GM12878 (cell line): ENCODE measurements around the gene FAM163B. TPM values are rescaled to one million over a fixed set of nuclear protein-coding genes. Genes with fewer than 3 reads are reported as not detected.

Source experiments
- ATAC-seq: fragments of 200-7000 bp; cut with Tn5 transposase; 3 replicates; pipeline ENCODE4 v1.9.1; 2020; ENCODE audit warnings: mild to moderate bottlenecking, moderate library complexity
- BruUV-seq: library from RNA; stranded (reverse); fragments of 400-500 nt; replicated peaks from 2 replicates; lab custom pipeline; 2021; lab: Mats Ljungman, UMichigan
- CTCF ChIA-PET: fragments of 300-600 bp; sonication (Branson Sonifier 250); formaldehyde crosslinking; extraction: SDS; loops from one replicate; lab custom pipeline; 2021; ENCODE audit warnings: inconsistent platforms; lab: Yijun Ruan, JAX
- POLR2A ChIA-PET: fragments of 350-600 bp; formaldehyde crosslinking; extraction: SDS; loops from one replicate; lab custom pipeline; 2021; ENCODE audit warnings: inconsistent platforms; lab: Charles Lee
- RAD21 ChIA-PET: fragments of 300-600 bp; sonication (Branson Sonifier 250); formaldehyde crosslinking; loops from one replicate; lab custom pipeline; 2023; ENCODE audit warnings: antibody characterized with exemption; ENCODE audit not compliant: unreplicated experiment; lab: Charles Lee
- SMC1A ChIA-PET: fragments of 300-600 bp; sonication (Branson Sonifier 250); formaldehyde crosslinking; loops from one replicate; lab custom pipeline; 2023; ENCODE audit not compliant: unreplicated experiment, uncharacterized antibody; lab: Charles Lee
- DNase-seq: peaks from one replicate; pipeline ENCODE4 v3.0.0-alpha.2; 2011; ENCODE audit warnings: low read depth, low spot score
- FAIRE-seq: peaks from 3 replicates; lab custom pipeline; 2011; peaks lifted over from hg19 to GRCh38; lab: Jason Lieb, UNC
- H2AFZ ChIP-seq: 2 replicates; pipeline ENCODE4 v1.6.0; 2011; ENCODE audit warnings: low read depth, low read length, control low read depth; ENCODE audit not compliant: control insufficient read depth
- H3K27ac ChIP-seq: 2 replicates; pipeline ENCODE4 v1.5.1; 2011; ENCODE audit warnings: control low read depth; ENCODE audit not compliant: control insufficient read depth, insufficient read depth
- H3K27me3 ChIP-seq, 2 experiments: replicated peaks in 1 of 2; 2 replicates each; pipeline versions ENCODE4 v1.6.0 to v1.6.1; 2011; ENCODE audit warnings: low read length in 1 of 2; ENCODE audit not compliant: control insufficient read depth in 2 of 2, insufficient read depth in 2 of 2
- H3K36me3 ChIP-seq, 2 experiments: 2 replicates each; pipeline ENCODE4 v1.5.1; 2011; ENCODE audit warnings: low read length in 1 of 2; ENCODE audit not compliant: control insufficient read depth in 2 of 2, insufficient read depth in 2 of 2
- H3K4me1 ChIP-seq: 2 replicates; pipeline ENCODE4 v1.6.1; 2011; ENCODE audit warnings: mild to moderate bottlenecking, low read length, moderate library complexity, mixed read lengths; ENCODE audit not compliant: control insufficient read depth, insufficient read depth
- H3K4me2 ChIP-seq: 2 replicates; pipeline ENCODE4 v1.6.0; 2011; ENCODE audit warnings: control low read depth; ENCODE audit not compliant: control insufficient read depth, insufficient read depth
- H3K4me3 ChIP-seq: fragments of 200-600 bp; sonication (generic); 2 replicates; pipeline ENCODE4 v1.5.1; 2016
- H3K79me2 ChIP-seq: 2 replicates; pipeline ENCODE4 v1.6.0; 2011; ENCODE audit warnings: low read length; ENCODE audit not compliant: control insufficient read depth, insufficient read depth
- H3K9ac ChIP-seq: 2 replicates; pipeline ENCODE4 v1.8.0; 2011; ENCODE audit warnings: low read length, control low read depth, mixed read lengths; ENCODE audit not compliant: control insufficient read depth, insufficient read depth
- H3K9me3 ChIP-seq: replicated peaks from 3 replicates; pipeline ENCODE4 v1.5.1; 2011; ENCODE audit warnings: mild to moderate bottlenecking, low read length; ENCODE audit not compliant: control insufficient read depth, insufficient read depth
- H4K20me1 ChIP-seq: 2 replicates; pipeline ENCODE4 v1.6.0; 2011; ENCODE audit not compliant: control insufficient read depth, insufficient read depth
- CBFB ChIP-seq: IDR thresholded peaks from 2 replicates; pipeline ENCODE4 v1.6.1; 2016; ENCODE audit warnings: antibody characterized with exemption, low read depth
- CEBPZ ChIP-seq: fragments of 150-350 bp; IDR thresholded peaks from 2 replicates; pipeline ENCODE4 v1.6.1; 2016; ENCODE audit warnings: low read depth, low read length
- ELK1 ChIP-seq: IDR thresholded peaks from 2 replicates; pipeline ENCODE4 v1.6.1; 2012; ENCODE audit warnings: low read depth, low read length, improper control_type of control experiment
- ESRRA ChIP-seq: IDR thresholded peaks from 2 replicates; pipeline ENCODE4 v1.6.1; 2012; ENCODE audit warnings: mild to moderate bottlenecking, low read length, improper control_type of control experiment
- HDGF ChIP-seq: fragments of 450-650 bp; IDR thresholded peaks from 2 replicates; pipeline ENCODE4 v1.6.1; 2016; ENCODE audit warnings: antibody characterized with exemption
- HSF1 ChIP-seq: fragments of 150-350 bp; IDR thresholded peaks from 2 replicates; pipeline ENCODE4 v1.6.1; 2014; ENCODE audit warnings: mild to moderate bottlenecking, low read depth, low read length
- JUNB ChIP-seq: IDR thresholded peaks from 2 replicates; pipeline ENCODE4 v1.6.1; 2016; ENCODE audit warnings: antibody characterized with exemption, mild to moderate bottlenecking
- KDM1A ChIP-seq: fragments of 200-600 bp; sonication (generic); IDR thresholded peaks from 2 replicates; pipeline ENCODE4 v1.6.1; 2016; ENCODE audit warnings: borderline replicate concordance
- MEF2A ChIP-seq: IDR thresholded peaks from 2 replicates; pipeline ENCODE4 v1.6.1; 2011; ENCODE audit warnings: low read depth, mild to moderate bottlenecking, low read length, moderate library complexity; ENCODE audit not compliant: insufficient read depth
- MTA2 ChIP-seq: fragments of 450-650 bp; IDR thresholded peaks from 2 replicates; pipeline ENCODE4 v1.6.1; 2016; ENCODE audit warnings: low read depth, mild to moderate bottlenecking, moderate library complexity
- NFYA ChIP-seq: IDR thresholded peaks from 2 replicates; pipeline ENCODE4 v1.6.1; 2011; ENCODE audit warnings: low read depth, mild to moderate bottlenecking, low read length, improper control_type of control experiment, borderline replicate concordance
- NFYB ChIP-seq: IDR thresholded peaks from 2 replicates; pipeline ENCODE4 v1.6.1; 2011; ENCODE audit warnings: low read depth, mild to moderate bottlenecking, low read length, improper control_type of control experiment, moderate library complexity; ENCODE audit not compliant: insufficient read depth
- PML ChIP-seq: IDR thresholded peaks from 2 replicates; pipeline ENCODE4 v1.6.1; 2012; ENCODE audit warnings: low read length, inconsistent platforms
- RAD21 ChIP-seq: IDR thresholded peaks from 2 replicates; pipeline ENCODE4 v1.6.1; 2011; ENCODE audit warnings: mild to moderate bottlenecking, low read depth, low read length, moderate library complexity; ENCODE audit not compliant: insufficient read depth
- RELB ChIP-seq: fragments of 450-650 bp; IDR thresholded peaks from 2 replicates; pipeline ENCODE4 v1.6.1; 2017; ENCODE audit warnings: low read depth, mild to moderate bottlenecking, moderate library complexity
- ZNF207 ChIP-seq: fragments of 450-650 bp; IDR thresholded peaks from 2 replicates; pipeline ENCODE4 v1.6.1; 2014; ENCODE audit warnings: antibody characterized with exemption, mild to moderate bottlenecking, borderline replicate concordance
- ZNF622 ChIP-seq: fragments of 450-650 bp; IDR thresholded peaks from 2 replicates; pipeline ENCODE4 v1.6.1; 2017; ENCODE audit warnings: mild to moderate bottlenecking, inconsistent platforms
- WGBS: methylation state at CpG from one replicate; pipeline ENCODE4 v1.1.6; 2016; ENCODE audit warnings: low lambda C conversion rate; ENCODE audit not compliant: insufficient replicate concordance, insufficient coverage; ENCODE audit errors: missing lambda C conversion rate; 5-methylcytosine and 5-hydroxymethylcytosine counted together
- in situ Hi-C: fragments of 300-500 bp; cut with MboI; formaldehyde crosslinking; loops from 9 replicates; pipeline ENCODE4 v1.14.3; 2018; ENCODE audit warnings: mixed read lengths
- intact Hi-C: fragments of 100-400 bp; cut with micrococcal nuclease; formaldehyde crosslinking; loops from one replicate; pipeline ENCODE4 v1.14.2; 2022; ENCODE audit not compliant: unreplicated experiment
- polyA plus RNA-seq, 11 experiments: library from polyadenylated mRNA; depleted of rRNA in 4 of 11; unstranded in 6 of 11; stranded (reverse) in 5 of 11; fragments of >200 nt; fragmentation: Nextera tagmentation in 4 of 11; fragmentation: Illumina TruSeq in 1 of 11; extraction: Ambion mirVana in 4 of 11; extraction: Trizol in 1 of 11; gene quantifications; 1 replicate in 1 of 11; 2 replicates in 10 of 11; pipeline versions ENCODE4 v1.2.1 to v1.2.3, GENCODE V29; 2011 to 2016; ENCODE audit warnings: inconsistent platforms in 2 of 11, missing spikeins in 2 of 11, low read depth in 1 of 11
- total RNA-seq, 4 experiments: library from RNA; depleted of rRNA in 3 of 4; stranded (reverse); fragments of >200 nt in 3 of 4; fragmentation: Illumina TruSeq in 1 of 4; extraction: Trizol in 1 of 4; gene quantifications; 2 replicates each; pipeline versions ENCODE4 v1.2.1 to v1.2.3, GENCODE V29; 2013 to 2021

Gene FAM163B
- total and polyA plus RNA-seq, 10 of the 15 experiments (the other 5 are each of a cell fraction or from before 2014, with no cell fraction given): not detected

- no peak overlapping the region for H3K4me2 ChIP-seq
- no peak overlapping the region for H3K9ac ChIP-seq
- H3K79me2 ChIP-seq: no peaks in the 10 kb centered on the region
- POLR2A ChIA-PET: no interaction called here
- no peaks in the 10 kb centered on the region for H3K36me3 ChIP-seq
- in situ Hi-C loops: loop anchor here (25.0 kb wide), 1 partner anchor 466 kb away; no protein-coding TSS in a partner anchor
- no peaks in the 10 kb centered on the region for H3K4me1 ChIP-seq
- H3K27ac ChIP-seq: no peak overlapping the region
- no TSS peak for BruUV-seq
- peaks cover 0 to 5% of the 10 kb centered on the region in 2 experiments; a peak in 3 of 4 replicates for H3K27me3 ChIP-seq
- SMC1A ChIA-PET: no interaction called here
- DNase-seq (no peak), ATAC-seq (no peak), FAIRE-seq (no peak)
- RAD21 ChIA-PET: no interaction called here
- intact Hi-C loops: no loop called here
- H2AFZ ChIP-seq: no peak overlapping the region
- TF ChIP-seq RELB (no peak), HSF1 (no peak), CBFB (no peak), ZNF622 (no peak), MTA2 (no peak), JUNB (no peak), ESRRA (no peak), MEF2A (no peak), PML (no peak), ELK1 (no peak), ZNF207 (no peak), NFYB (no peak), KDM1A (no peak), NFYA (no peak), RAD21 (no peak), CEBPZ (no peak), HDGF (no peak)
- H3K9me3 ChIP-seq: no peaks in the 10 kb centered on the region
- CTCF ChIA-PET: no interaction called here
- no peak overlapping the region for H3K4me3 ChIP-seq
- no peaks in the 10 kb centered on the region for H4K20me1 ChIP-seq
- 24% methylated on average over 8 of the region's 8 CpGs for WGBS
Measured at GRCh38 chr9:133546287-133546680, 62.9 kb downstream of the FAM163B start.
